SU-DHL-6 (cell line): ENCODE results near the gene MYO1D.
"Not testable (repeated sequence)": the region's sequence is repeated elsewhere in the genome, so short reads cannot be mapped to it uniquely, and the experiment has no call there.

ENCODE experiments used
- H2AFZ ChIP-seq: fragments of 200-600 bp; sonication (generic); 2 replicates; pipeline ENCODE4 v1.6.1; 2014; ENCODE audit warnings: low read depth, mild to moderate bottlenecking, moderate library complexity, mixed read lengths, antibody characterized with exemption, low read length; ENCODE audit not compliant: severe bottlenecking
- H3F3A ChIP-seq: fragments of 200-600 bp; shearing (Covaris generic); 2 replicates; pipeline ENCODE4 v1.6.0; 2016; ENCODE audit warnings: antibody characterized with exemption, mild to moderate bottlenecking; ENCODE audit not compliant: insufficient read depth
- H3K27ac ChIP-seq: fragments of 200-600 bp; sonication (generic); 2 replicates; pipeline ENCODE4 v1.5.1; 2016; ENCODE audit warnings: low read depth, mild to moderate bottlenecking, low read length, moderate library complexity, mixed read lengths
- H3K27me3 ChIP-seq: fragments of 200-600 bp; sonication (generic), shearing (Covaris generic); 2 replicates; pipeline ENCODE4 v1.6.0; 2014; ENCODE audit warnings: mild to moderate bottlenecking, low read length
- H3K36me3 ChIP-seq: fragments of 200-600 bp; sonication (generic); 2 replicates; pipeline ENCODE4 v1.6.1; 2014; ENCODE audit warnings: mild to moderate bottlenecking, low read length, mixed read lengths
- H3K4me2 ChIP-seq: fragments of 300-600, 200-600 bp; shearing (Covaris generic), sonication (generic); 2 replicates; pipeline ENCODE4 v1.6.0; 2014; ENCODE audit warnings: low read length, low read depth, mild to moderate bottlenecking; ENCODE audit not compliant: poor library complexity, severe bottlenecking
- H3K4me3 ChIP-seq: fragments of 200-600 bp; sonication (generic); 2 replicates; pipeline ENCODE4 v1.5.1; 2014; ENCODE audit warnings: antibody characterized with exemption, low read length, mild to moderate bottlenecking, mixed read lengths; ENCODE audit not compliant: insufficient read depth, poor library complexity, severe bottlenecking
- H3K79me2 ChIP-seq: fragments of 200-600 bp; sonication (generic); 2 replicates; pipeline ENCODE4 v1.6.1; 2014; ENCODE audit warnings: mild to moderate bottlenecking, low read length, moderate library complexity; ENCODE audit not compliant: insufficient read depth
- H3K9ac ChIP-seq: fragments of 200-600 bp; sonication (generic); 2 replicates; pipeline ENCODE4 v1.7.0; 2014; ENCODE audit warnings: mild to moderate bottlenecking, low read length
- H3K9me2 ChIP-seq: fragments of 200-600 bp; sonication (generic); replicated peaks from 2 replicates; pipeline ENCODE4 v1.6.1; 2014; ENCODE audit warnings: low read length; ENCODE audit not compliant: insufficient read depth
- H3K9me3 ChIP-seq: fragments of 200-600 bp; sonication (generic); 2 replicates; pipeline ENCODE4 v1.6.1; 2014; ENCODE audit warnings: low read length, mixed read lengths; ENCODE audit not compliant: insufficient read depth
- H4K20me1 ChIP-seq: fragments of 200-600 bp; sonication (generic); 2 replicates; pipeline ENCODE4 v1.6.1; 2014; ENCODE audit warnings: low read depth, mild to moderate bottlenecking, antibody characterized with exemption, low read length, moderate library complexity, mixed read lengths
- EZH2phosphoT487 ChIP-seq: fragments of 200-600 bp; sonication (generic), shearing (Covaris generic); conservative IDR thresholded peaks from 2 replicates; pipeline ENCODE4 v1.6.1; 2018; ENCODE audit warnings: mild to moderate bottlenecking, antibody characterized with exemption, low read length, moderate library complexity, mixed read lengths
- TF ChIP-seq, protein P1 (sequence below): fragments of 200-600 bp; sonication (generic); IDR thresholded peaks from one replicate; pipeline ENCODE4 v1.5.1; 2017; ENCODE audit warnings: antibody characterized with exemption, mild to moderate bottlenecking, low read length, moderate library complexity; ENCODE audit not compliant: insufficient read depth, poor library complexity, severe bottlenecking

The MYO1D gene

DNA sequence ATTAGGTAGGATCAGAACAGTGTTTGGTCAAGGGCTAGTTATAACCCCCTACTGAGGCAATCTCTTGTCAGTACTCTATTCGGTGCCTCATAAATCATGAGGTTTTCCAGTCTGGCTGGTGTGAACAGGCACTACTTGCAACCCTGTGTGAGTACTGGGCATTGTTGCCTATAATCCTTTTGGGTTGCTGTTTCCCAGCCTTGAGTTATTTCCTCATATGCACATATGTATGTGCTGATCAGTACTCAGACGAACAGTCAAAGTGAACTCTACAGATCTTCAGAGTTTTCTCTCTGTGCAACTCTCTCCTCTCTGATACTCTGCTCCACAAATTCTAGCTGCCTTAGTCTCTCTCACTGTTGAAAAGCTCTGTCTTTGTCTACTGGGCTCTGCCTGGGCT lies 225.8 kb downstream of the MYO1D start:
- H3K9me3 ChIP-seq: peaks cover 16% of the 10 kb centered on the region
- H3F3A ChIP-seq: no peaks in the 10 kb centered on the region
- no peaks in the 10 kb centered on the region for H3K27me3 ChIP-seq
- no peaks in the 10 kb centered on the region for H4K20me1 ChIP-seq
- no peaks in the 10 kb centered on the region for H3K36me3 ChIP-seq
- H2AFZ ChIP-seq: no peak overlapping the region
- H3K9ac ChIP-seq: no peak overlapping the region
- H3K79me2 ChIP-seq: no peaks in the 10 kb centered on the region
- no peak overlapping the region for H3K4me3 ChIP-seq
- H3K9me2 ChIP-seq: no peaks in the 10 kb centered on the region
- no peak for TF ChIP-seq EZH2phosphoT487
- TF ChIP-seq, protein P1, sequence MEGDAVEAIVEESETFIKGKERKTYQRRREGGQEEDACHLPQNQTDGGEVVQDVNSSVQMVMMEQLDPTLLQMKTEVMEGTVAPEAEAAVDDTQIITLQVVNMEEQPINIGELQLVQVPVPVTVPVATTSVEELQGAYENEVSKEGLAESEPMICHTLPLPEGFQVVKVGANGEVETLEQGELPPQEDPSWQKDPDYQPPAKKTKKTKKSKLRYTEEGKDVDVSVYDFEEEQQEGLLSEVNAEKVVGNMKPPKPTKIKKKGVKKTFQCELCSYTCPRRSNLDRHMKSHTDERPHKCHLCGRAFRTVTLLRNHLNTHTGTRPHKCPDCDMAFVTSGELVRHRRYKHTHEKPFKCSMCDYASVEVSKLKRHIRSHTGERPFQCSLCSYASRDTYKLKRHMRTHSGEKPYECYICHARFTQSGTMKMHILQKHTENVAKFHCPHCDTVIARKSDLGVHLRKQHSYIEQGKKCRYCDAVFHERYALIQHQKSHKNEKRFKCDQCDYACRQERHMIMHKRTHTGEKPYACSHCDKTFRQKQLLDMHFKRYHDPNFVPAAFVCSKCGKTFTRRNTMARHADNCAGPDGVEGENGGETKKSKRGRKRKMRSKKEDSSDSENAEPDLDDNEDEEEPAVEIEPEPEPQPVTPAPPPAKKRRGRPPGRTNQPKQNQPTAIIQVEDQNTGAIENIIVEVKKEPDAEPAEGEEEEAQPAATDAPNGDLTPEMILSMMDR: no peak
- H3K27ac ChIP-seq: no peak overlapping the region
- no peak overlapping the region for H3K4me2 ChIP-seq

DNA sequence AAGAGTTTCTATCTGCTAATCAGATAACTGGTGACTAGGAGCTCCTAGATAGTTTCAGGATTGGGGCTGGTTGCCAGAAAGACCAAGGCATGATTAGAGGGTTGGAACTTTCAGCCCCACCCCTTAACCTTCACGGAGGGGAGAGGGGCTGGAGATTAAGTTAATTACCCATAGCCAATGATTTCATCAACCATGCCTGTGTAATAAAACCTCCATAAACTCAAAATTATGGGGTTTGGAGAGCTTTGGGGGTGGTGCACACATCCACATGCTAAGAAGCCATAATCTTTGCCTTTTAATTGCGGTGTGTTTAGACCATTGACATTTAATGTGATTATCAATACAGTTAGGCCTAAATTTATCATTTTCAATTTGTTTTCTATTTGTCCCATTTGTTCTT lies 228.5 kb downstream of the MYO1D start:
- Histone ChIP-seq H3K9me2 (no peaks in the 10 kb centered on the region), H3F3A (no peaks in the 10 kb centered on the region), H2AFZ (no peak overlapping the region), H3K4me2 (no peak overlapping the region), H3K27ac (no peak overlapping the region), H3K36me3 (no peaks in the 10 kb centered on the region), H3K9ac (no peak overlapping the region), H3K79me2 (no peaks in the 10 kb centered on the region), H4K20me1 (no peaks in the 10 kb centered on the region), H3K4me3 (no peak overlapping the region), H3K9me3 (peaks cover 16% of the 10 kb centered on the region), H3K27me3 (no peaks in the 10 kb centered on the region)
- TF ChIP-seq, protein P1: no peak
- no peak for TF ChIP-seq EZH2phosphoT487

DNA sequence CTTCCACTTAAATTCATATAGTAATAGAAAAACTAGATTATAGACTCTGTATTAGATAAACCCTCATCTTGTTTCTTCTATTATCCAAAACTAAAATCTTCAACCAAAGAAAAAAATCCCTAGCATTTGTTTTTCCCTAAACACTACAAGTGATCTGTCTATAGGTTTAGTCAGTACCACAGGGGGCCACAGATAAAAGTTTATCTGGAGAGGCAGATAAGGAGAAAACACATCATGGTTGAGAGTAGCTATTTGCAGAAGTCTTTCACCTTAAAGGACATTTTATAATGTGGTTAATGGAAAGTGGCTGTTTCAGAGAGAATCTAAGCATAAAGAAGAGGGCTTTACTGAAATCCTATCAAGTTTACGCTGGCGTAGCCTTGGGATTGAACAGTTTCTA lies 230.0 kb downstream of the MYO1D start:
- H3K79me2 ChIP-seq: no peaks in the 10 kb centered on the region
- no peaks in the 10 kb centered on the region for H3K27me3 ChIP-seq
- H3K4me3 ChIP-seq: no peak overlapping the region
- TF ChIP-seq, protein P1: no peak
- TF ChIP-seq EZH2phosphoT487: no peak
- no peak overlapping the region for H2AFZ ChIP-seq
- no peak overlapping the region for H3K27ac ChIP-seq
- no peaks in the 10 kb centered on the region for H3K9me2 ChIP-seq
- no peak overlapping the region for H3K9ac ChIP-seq
- H3K36me3 ChIP-seq: no peaks in the 10 kb centered on the region
- H3F3A ChIP-seq: no peaks in the 10 kb centered on the region
- H3K9me3 ChIP-seq: peaks cover 16% of the 10 kb centered on the region
- no peak overlapping the region for H3K4me2 ChIP-seq
- no peaks in the 10 kb centered on the region for H4K20me1 ChIP-seq

DNA sequence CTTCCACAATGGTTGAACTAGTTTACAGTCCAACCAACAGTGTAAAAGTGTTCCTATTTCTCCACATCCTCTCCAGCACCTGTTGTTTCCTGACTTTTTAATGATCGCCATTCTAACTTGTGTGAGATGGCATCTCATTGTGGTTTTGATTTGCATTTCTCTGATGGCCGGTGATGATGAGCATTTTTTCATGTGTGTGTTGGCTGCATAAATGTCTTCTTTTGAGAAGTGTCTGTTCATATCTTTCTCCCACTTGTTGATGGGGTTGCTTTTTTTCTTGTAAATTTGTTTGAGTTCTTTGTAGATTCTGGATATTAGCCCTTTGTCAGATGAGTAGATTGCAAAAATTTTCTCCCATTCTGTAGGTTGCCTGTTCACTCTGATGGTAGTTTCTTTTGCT lies 235.4 kb downstream of the MYO1D start:
- H3K27ac ChIP-seq, H4K20me1 ChIP-seq, H3F3A ChIP-seq, H2AFZ ChIP-seq, H3K9ac ChIP-seq, H3K27me3 ChIP-seq, H3K9me3 ChIP-seq, H3K9me2 ChIP-seq, H3K4me2 ChIP-seq, H3K36me3 ChIP-seq, H3K4me3 ChIP-seq, H3K79me2 ChIP-seq: not testable (repeated sequence)
